PC-3 (cell line): ENCODE data around the gene TRIM38.

Source experiments
- CTCF ChIP-seq: fragments of 300-600 bp; sonication (generic); conservative IDR thresholded peaks from 2 replicates; pipeline ENCODE4 v1.5.1; 2017; ENCODE audit warnings: antibody characterized with exemption, low read depth, mild to moderate bottlenecking, low read length
- EZH2 ChIP-seq: fragments of 300-600 bp; sonication (generic); IDR thresholded peaks from one replicate; pipeline ENCODE4 v1.6.1; 2017; ENCODE audit warnings: antibody characterized with exemption, mild to moderate bottlenecking, low read length; ENCODE audit not compliant: unreplicated experiment
- EZH2phosphoT487 ChIP-seq: fragments of 300-600 bp; sonication (generic); IDR thresholded peaks from 2 replicates; pipeline ENCODE4 v1.6.1; 2018; ENCODE audit warnings: mild to moderate bottlenecking, antibody characterized with exemption, low read length, borderline replicate concordance

GRCh38 chr6:25951296-25952032 is 11.1 kb upstream of the TRIM38 start:
- TF ChIP-seq CTCF = no peak
- no peak for TF ChIP-seq EZH2phosphoT487
- no peak for TF ChIP-seq EZH2
